Measurements from ENCODE around the gene TTLL6. TPM values are rescaled to one million over a fixed set of nuclear protein-coding genes. Genes with fewer than 3 reads are reported as not detected.

The TTLL6 gene
- total and polyA plus RNA-seq, 9 of the 15 experiments (the other 6 are each of a cell fraction or from before 2014, with no cell fraction given): 0.05 TPM; not detected in 8

- TF ChIP-seq CTCF (IDR thresholded peaks at IDR 0.05 in 2 of 3, conservative IDR thresholded peaks at IDR 0.05 in 1 of 3; ENCODE audit: insufficient read depth in 2 of 3, low read depth in 1 of 3, low read length in 3 of 3): peak; percentile 81 to 89 (median 83)
- TF ChIP-seq FUS (optimal IDR thresholded peaks at IDR 0.05; ENCODE audit: low read depth, low read length): no peak
- TF ChIP-seq MGA (IDR thresholded peaks at IDR 0.05): no peak
- no peak for TF ChIP-seq UBTF (IDR thresholded peaks at IDR 0.05; ENCODE audit: borderline replicate concordance in 1 of 2, low read depth in 2 of 2, low read length in 2 of 2)
- TF ChIP-seq MITF (IDR thresholded peaks at IDR 0.05): no peak
- no peak for TF ChIP-seq HNRNPUL1 (IDR thresholded peaks at IDR 0.05; ENCODE audit: low read length)
- TF ChIP-seq ELF2 (CRISPR knock-in tag; IDR thresholded peaks at IDR 0.05): no peak
- TF ChIP-seq OTX1 (CRISPR knock-in tag; IDR thresholded peaks at IDR 0.05): no peak
- TF ChIP-seq MEIS2 (IDR thresholded peaks at IDR 0.05; ENCODE audit: partially characterized antibody): peak; percentile 9
These were observed 2.5 kb downstream of the TTLL6 start (continued) for GRCh38 chr17:48814504-48814903.
